ENCODE data around the gene CATSPERD.

CATSPERD gene

GRCh38 chr19:5793188-5793587, 72.8 kb downstream of the CATSPERD start:
- TF ChIP-seq CTCF (IDR thresholded peaks at IDR 0.05; ENCODE audit: borderline replicate concordance, control extremely low read depth, extremely low read depth, insufficient read depth, missing control alignments), result no peak
- in situ Hi-C loops (cut with MboI; ENCODE audit: low sequenced_read_pairs, unreplicated experiment), result no loop called here
- DNase-seq (ENCODE audit: low spot score), result no peak

- in situ Hi-C loops (cut with MboI; ENCODE audit: low sequenced_read_pairs, unreplicated experiment), result no loop called here
- no peak for TF ChIP-seq CTCF (IDR thresholded peaks at IDR 0.05; ENCODE audit: borderline replicate concordance, control extremely low read depth, extremely low read depth, insufficient read depth, missing control alignments)
- DNase-seq (ENCODE audit: low spot score), result no peak
Observed at GRCh38 chr19:5795382-5795919, 75.0 kb downstream of the CATSPERD start.

- TF ChIP-seq CTCF (IDR thresholded peaks at IDR 0.05; ENCODE audit: borderline replicate concordance, control extremely low read depth, extremely low read depth, insufficient read depth, missing control alignments), result no peak
- no peak for DNase-seq (ENCODE audit: low spot score)
- in situ Hi-C loops (cut with MboI; ENCODE audit: low sequenced_read_pairs, unreplicated experiment), result no loop called here
Observed at GRCh38 chr19:5798244-5798643, 77.8 kb downstream of the CATSPERD start.

- in situ Hi-C loops (cut with MboI; ENCODE audit: low sequenced_read_pairs, unreplicated experiment), result loop anchor here (10.0 kb wide), 1 partner anchor 225 kb away; no protein-coding TSS in a partner anchor
- DNase-seq (ENCODE audit: low spot score), result no peak
- TF ChIP-seq CTCF (IDR thresholded peaks at IDR 0.05; ENCODE audit: borderline replicate concordance, control extremely low read depth, extremely low read depth, insufficient read depth, missing control alignments), result no peak
Observed at GRCh38 chr19:5799247-5800241, 79.1 kb downstream of the CATSPERD start.

GRCh38 chr19:5800361-5801270, 80.2 kb downstream of the CATSPERD start:
- no peak for DNase-seq (ENCODE audit: low spot score)
- in situ Hi-C loops (cut with MboI; ENCODE audit: low sequenced_read_pairs, unreplicated experiment), result loop anchor here (10.0 kb wide), 1 partner anchor 224 kb away; no protein-coding TSS in a partner anchor
- TF ChIP-seq CTCF (IDR thresholded peaks at IDR 0.05; ENCODE audit: borderline replicate concordance, control extremely low read depth, extremely low read depth, insufficient read depth, missing control alignments), result no peak

All from GM13976 (cell line).